Measurements from ENCODE around the gene IL12RB2. TPM values are rescaled to one million over a fixed set of nuclear protein-coding genes. Genes with fewer than 3 reads are reported as not detected.

IL12RB2 gene
- total RNA-seq, 1 experiment from 2014 or later, result 0.22 TPM

DNA sequence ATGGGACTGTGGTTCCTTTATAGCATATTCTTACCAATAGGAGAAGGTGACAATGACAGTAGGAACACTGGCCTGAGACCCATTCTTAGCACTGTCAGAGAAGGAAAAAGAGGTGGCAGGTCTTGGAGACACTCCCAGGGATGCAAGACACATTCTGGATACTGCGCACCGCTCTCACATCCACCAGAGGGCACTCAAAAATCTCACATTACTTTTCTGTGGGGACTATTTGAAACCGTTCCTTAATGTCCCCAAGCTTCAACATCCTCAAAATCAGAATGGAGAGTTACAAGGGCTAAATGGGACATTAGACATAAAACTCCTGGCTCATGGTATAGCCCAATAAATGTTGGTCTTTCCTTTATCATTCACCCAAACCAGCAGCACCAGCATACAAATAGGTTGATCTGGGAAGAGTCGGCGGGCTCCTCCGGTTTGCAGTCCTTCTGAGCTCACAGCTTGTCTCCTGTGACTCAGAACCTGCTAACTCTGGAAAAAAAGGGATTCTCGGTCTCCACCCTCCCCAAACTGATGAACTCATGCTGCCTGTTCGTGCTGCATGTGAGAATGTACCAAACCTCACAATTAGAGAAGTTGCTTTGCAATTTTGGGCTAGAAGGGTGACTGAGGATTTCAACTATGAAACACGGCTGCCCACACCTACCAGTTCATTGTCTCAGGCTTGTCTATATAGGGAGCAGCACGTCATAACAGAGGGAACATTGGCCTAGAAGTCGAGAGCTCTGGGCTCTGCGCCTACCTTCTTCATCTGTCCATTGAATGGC is 40.2 kb downstream of the IL12RB2 start:
- ChIA-PET CTCF (interaction anchor here (1.0 to 4.5 kb wide), 6 partner anchors 8 to 153 kb away, joined by 3 to 41 read pairs (median 6); no protein-coding TSS in a partner anchor), RAD21 (ENCODE audit: low non-redundant PET in 1 of 2, low total read pairs in 2 of 2, uncharacterized antibody in 2 of 2, unreplicated experiment in 2 of 2) (interaction anchor here (0.6 to 1.2 kb wide), 2 partner anchors 83 to 152 kb away, joined by 3 to 4 read pairs; partner anchors contain the start of gene SERBP1 (in 1 of the 2)), POLR2A (interaction anchor here (1.4 kb wide), 1 partner anchor 83 kb away, joined by 4 read pairs; the partner anchor contains the start of gene SERBP1)
- Histone ChIP-seq H3K4me1 (ENCODE audit: control insufficient read depth in 1 of 2, insufficient read depth in 2 of 2, low read length in 2 of 2) (no peaks in the 10 kb centered on the region), H3K27ac (ENCODE audit: low read depth, low read length) (no peak overlapping the region), H2AFZ (ENCODE audit: low read depth, low read length, poor library complexity, severe bottlenecking) (peak overlapping the region; percentile 17), H3K79me2 (ENCODE audit: insufficient read depth, low read length) (no peaks in the 10 kb centered on the region), H3K9me2 (ENCODE audit: insufficient read depth) (no peaks in the 10 kb centered on the region), H4K20me1 (ENCODE audit: insufficient read depth) (no peaks in the 10 kb centered on the region), H3K36me3 (ENCODE audit: control insufficient read depth in 1 of 2, insufficient read depth in 2 of 2, low read length in 2 of 2) (no peaks in the 10 kb centered on the region), H3K4me3 (replicated peaks in 1 of 2; ENCODE audit: low read depth in 1 of 2, low read length in 2 of 2) (no peak overlapping the region), H3K9ac (ENCODE audit: low read length) (no peak overlapping the region), H3K4me2 (ENCODE audit: low read length) (no peak overlapping the region), H3K9me3 (ENCODE audit: control insufficient read depth in 1 of 2, insufficient read depth in 1 of 2, low read depth in 1 of 2, low read length in 2 of 2) (no peaks in the 10 kb centered on the region), H3K27me3 (ENCODE audit: insufficient read depth, low read length) (no peaks in the 10 kb centered on the region)
- BruUV-seq (replicated peaks), result no TSS peak
- peak; percentile 98 for ATAC-seq
- TF ChIP-seq, protein P1, sequence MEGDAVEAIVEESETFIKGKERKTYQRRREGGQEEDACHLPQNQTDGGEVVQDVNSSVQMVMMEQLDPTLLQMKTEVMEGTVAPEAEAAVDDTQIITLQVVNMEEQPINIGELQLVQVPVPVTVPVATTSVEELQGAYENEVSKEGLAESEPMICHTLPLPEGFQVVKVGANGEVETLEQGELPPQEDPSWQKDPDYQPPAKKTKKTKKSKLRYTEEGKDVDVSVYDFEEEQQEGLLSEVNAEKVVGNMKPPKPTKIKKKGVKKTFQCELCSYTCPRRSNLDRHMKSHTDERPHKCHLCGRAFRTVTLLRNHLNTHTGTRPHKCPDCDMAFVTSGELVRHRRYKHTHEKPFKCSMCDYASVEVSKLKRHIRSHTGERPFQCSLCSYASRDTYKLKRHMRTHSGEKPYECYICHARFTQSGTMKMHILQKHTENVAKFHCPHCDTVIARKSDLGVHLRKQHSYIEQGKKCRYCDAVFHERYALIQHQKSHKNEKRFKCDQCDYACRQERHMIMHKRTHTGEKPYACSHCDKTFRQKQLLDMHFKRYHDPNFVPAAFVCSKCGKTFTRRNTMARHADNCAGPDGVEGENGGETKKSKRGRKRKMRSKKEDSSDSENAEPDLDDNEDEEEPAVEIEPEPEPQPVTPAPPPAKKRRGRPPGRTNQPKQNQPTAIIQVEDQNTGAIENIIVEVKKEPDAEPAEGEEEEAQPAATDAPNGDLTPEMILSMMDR (IDR thresholded peaks at IDR 0.05 in 2 of 3, conservative IDR thresholded peaks at IDR 0.05 in 1 of 3; ENCODE audit: borderline replicate concordance in 1 of 3, insufficient read depth in 1 of 3, low read depth in 2 of 3, low read length in 2 of 3), result peak; percentile 81 to 86 (median 82); a peak in 5 of 6 replicates
- TF ChIP-seq SP1 (IDR thresholded peaks at IDR 0.05; ENCODE audit: low read depth) (no peak), RAD21 (IDR thresholded peaks at IDR 0.05; ENCODE audit: low read depth) (peak; percentile 91), CBX3 (IDR thresholded peaks at IDR 0.05; ENCODE audit: low read depth) (0 out of 2 replicates have a peak, but pooled peaks have one; percentile 26), ELF1 (IDR thresholded peaks at IDR 0.05; ENCODE audit: borderline replicate concordance, low read depth) (no peak)
- DNase-seq (ENCODE audit: low read depth, low spot score), result peak; percentile 54
- intact Hi-C loops (cut with micrococcal nuclease), result loop anchor here (1.0 kb wide), 2 partner anchors 141 to 152 kb away; no protein-coding TSS in a partner anchor
